Psoas muscle (tissue), 8 donors: ENCODE data around the gene MYL12A. TPM values are rescaled to one million over a fixed set of nuclear protein-coding genes. Genes with fewer than 3 reads are reported as not detected.

Source experiments
- ATAC-seq, 4 donors: fragments of 200-7000 bp; cut with Tn5 transposase; one replicate each; pipeline ENCODE4 v1.9.1; 2020; ENCODE audit warnings: moderate library complexity in 3 of 4, mild to moderate bottlenecking in 2 of 4
- DNase-seq, 2 donors: peaks; one replicate each; pipeline ENCODE4 v3.0.0-alpha.2; 2020
- H3K27ac ChIP-seq: fragments of 200-600 bp; one replicate; pipeline ENCODE4 v1.8.0; 2022
- H3K27me3 ChIP-seq, 3 donors: fragments of 200-600 bp in 1 of 3; one replicate each; pipeline versions ENCODE4 v1.6.1 to v1.8.0; 2013 to 2022; ENCODE audit warnings: low read length in 2 of 3, mild to moderate bottlenecking in 2 of 3, moderate library complexity in 1 of 3; ENCODE audit not compliant: insufficient read depth in 3 of 3
- H3K36me3 ChIP-seq, 2 donors: fragments of 200-600 bp in 1 of 2; one replicate each; pipeline versions ENCODE4 v1.6.1 to v1.8.0; 2013 to 2022; ENCODE audit warnings: low read depth in 1 of 2, mild to moderate bottlenecking in 1 of 2, moderate library complexity in 1 of 2; ENCODE audit not compliant: insufficient read depth in 1 of 2
- H3K4me1 ChIP-seq: fragments of 200-600 bp; one replicate; pipeline ENCODE4 v1.8.0; 2022
- H3K4me3 ChIP-seq: fragments of 200-600 bp; one replicate; pipeline ENCODE4 v1.8.0; 2022; ENCODE audit warnings: mild to moderate bottlenecking
- H3K9me3 ChIP-seq: fragments of 200-600 bp; one replicate; pipeline ENCODE4 v1.8.0; 2022
- CTCF ChIP-seq: fragments of 200-600 bp; IDR thresholded peaks from one replicate; pipeline ENCODE4 v1.8.0; 2022; ENCODE audit warnings: antibody characterized with exemption
- WGBS, 3 donors: extraction: QIAGEN DNeasy Blood & Tissue Kit; methylation state at CpG; one replicate each; pipeline versions ENCODE4 v1.1.6 to v1.1.7; 2013; 5-methylcytosine and 5-hydroxymethylcytosine counted together
- intact Hi-C, 2 donors: fragments of 100-400 bp; cut with DNase I; formaldehyde crosslinking; loops; one replicate each; pipeline versions ENCODE4 v1.11.0 to v1.14.2; 2022
- polyA plus RNA-seq, 3 donors: library from polyadenylated mRNA; stranded (reverse); fragments of 200-250 nt; gene quantifications; one replicate each; pipeline ENCODE4 v1.2.3, GENCODE V29; 2013
- total RNA-seq, 4 donors: library from RNA; stranded (reverse); fragmentation: NEBNext Ultra II Directional in 2 of 4; extraction: Animal tissue kit (Norgen Biotek cat#: 25700) in 2 of 4; gene quantifications; one replicate each; pipeline versions ENCODE4 v1.2.1 to v1.2.4, GENCODE V29; 2021 to 2023
- donor health status: healthy with polysubstance abuse.
- donor health status: DM: no; HTN: no; CAD: no; lungs with moderate emphysema.
- donor health status: Bipolar disorder and iron deficiency.
- donor health status: healthy.
- donor health status: DM: yes; HTN: yes; CAD: no.
- donor health status: DM: no; HTN: no; CAD: no.
- donor health status: DM: no; HTN: no; CAD: no.
- donor health status: DM: yes; HTN: yes; CAD: no.

MYL12A gene
- total and polyA plus RNA-seq, 7 donors: 957 to 3,920 (median 1,616) TPM

- H3K4me3 ChIP-seq: peak overlapping the region; percentile 91
- ATAC-seq (peak in 3 of 4 donors; percentile 1 to 17 (median 16)), DNase-seq (no peak)
- H3K36me3 ChIP-seq: peaks cover 0 to 32% of the 10 kb centered on the region in 2 donors
- no peaks in the 10 kb centered on the region for H3K9me3 ChIP-seq
- no peak for TF ChIP-seq CTCF
- peaks cover 68% of the 10 kb centered on the region for H3K4me1 ChIP-seq
- WGBS, 3 donors: 9 to 12% (median 10%) methylated on average over 5 of the region's 5 CpGs
- intact Hi-C loops: loop anchor here (5.0 kb wide), 2 partner anchors 186 to 191 kb away; partner anchors contain the start of gene TGIF1 (in 1 of the 2)
- no peaks in the 10 kb centered on the region for H3K27me3 ChIP-seq
- H3K27ac ChIP-seq: peak overlapping the region; percentile 99
These were observed 13.4 kb downstream of the MYL12A start for GRCh38 chr18:3260995-3261372.

GRCh38 chr18:3261373-3262233 lies 14.0 kb downstream of the MYL12A start, which contains the start of gene MYL12B:
Gene MYL12B (plus strand): TSS chr18:3262133. CDS start chr18:3272899, 10,766 bp downstream.
- intact Hi-C loops: loop anchor here (5.0 kb wide), 2 partner anchors 186 to 191 kb away; partner anchors contain the start of gene TGIF1 (in 1 of the 2)
- H3K4me3 ChIP-seq: peak within 1 kb of the TSS; percentile 91
- no peaks in the 10 kb centered on the region for H3K9me3 ChIP-seq
- H3K4me1 ChIP-seq: peaks cover 68% of the 10 kb centered on the region
- peak; percentile 85 to 92 for DNase-seq
- no peaks in the 10 kb centered on the region for H3K27me3 ChIP-seq
- TF ChIP-seq CTCF: no peak
- 0 to 1% (median 0%) methylated on average over 62 to 84 of the region's 84 CpGs for WGBS, 3 donors
- peak; percentile 83 to 88 (median 86) for ATAC-seq
- peaks cover 0 to 26% of the 10 kb centered on the region in 2 donors for H3K36me3 ChIP-seq
- H3K27ac ChIP-seq: peak within 1 kb of the TSS; percentile 99

- Histone ChIP-seq H3K27ac (peak overlapping the region; percentile 99), H3K27me3 (no peaks in the 10 kb centered on the region), H3K36me3 (peaks cover 0 to 17% of the 10 kb centered on the region in 2 donors), H3K4me1 (peaks cover 68% of the 10 kb centered on the region), H3K4me3 (peak overlapping the region; percentile 91), H3K9me3 (no peaks in the 10 kb centered on the region)
- ATAC-seq (peak; percentile 35 to 42 (median 36)), DNase-seq (peak in 1 of 2 donors; percentile 60)
- no peak for TF ChIP-seq CTCF
- 0 to 1% (median 1%) methylated on average over 41 to 69 of the region's 69 CpGs for whole genome bisulfite sequencing, 3 donors
- intact Hi-C loops: loop anchor here (5.0 kb wide), 2 partner anchors 185 to 190 kb away; partner anchors contain the start of gene TGIF1 (in 1 of the 2)
These were observed 14.9 kb downstream of the MYL12A start for GRCh38 chr18:3262234-3263131.

GRCh38 chr18:3263132-3263700 lies 15.6 kb downstream of the MYL12A start:
- intact Hi-C loops: loop anchor here (5.0 kb wide), 2 partner anchors 184 to 189 kb away; partner anchors contain the start of gene TGIF1 (in 1 of the 2)
- Histone ChIP-seq H3K27me3 (no peaks in the 10 kb centered on the region), H3K27ac (peak overlapping the region; percentile 99), H3K4me3 (peak overlapping the region; percentile 91), H3K36me3 (peaks cover 0 to 10% of the 10 kb centered on the region in 2 donors), H3K4me1 (peaks cover 68% of the 10 kb centered on the region), H3K9me3 (no peaks in the 10 kb centered on the region)
- WGBS, 3 donors: 18 to 26% (median 20%) methylated on average over 8 of the region's 8 CpGs
- no peak for ATAC-seq
- no peak for DNase-seq
- no peak for TF ChIP-seq CTCF
